HepG2 (cell line): Measurements from ENCODE around the gene LST1. TPM values are rescaled to one million over a fixed set of nuclear protein-coding genes. Genes with fewer than 3 reads are reported as not detected.
A peak's percentile ranks its signal among the peaks of the same experiment; 100 is the strongest.

Experiments
- IRX3 ChIP-seq: sonication (generic); formaldehyde crosslinking; IDR thresholded peaks from 2 replicates; pipeline ENCODE4 v1.8.1; 2023; ENCODE audit warnings: mild to moderate bottlenecking, low read depth, missing genetic modification reagents, borderline replicate concordance
- MAF1 ChIP-seq: sonication (generic); formaldehyde crosslinking; IDR thresholded peaks from 2 replicates; pipeline ENCODE4 v1.5.0; 2020; ENCODE audit warnings: missing genetic modification reagents, borderline replicate concordance
- SNAPC4 ChIP-seq: sonication (generic); formaldehyde crosslinking; IDR thresholded peaks from 2 replicates; pipeline ENCODE4 v1.4.0; 2020; ENCODE audit warnings: mild to moderate bottlenecking, missing genetic modification reagents
- SP4 ChIP-seq: sonication (generic); formaldehyde crosslinking; IDR thresholded peaks from 2 replicates; pipeline ENCODE4 v1.8.1; 2023; ENCODE audit warnings: mild to moderate bottlenecking, missing genetic modification reagents
- ZNF382 ChIP-seq: sonication (generic); formaldehyde crosslinking; IDR thresholded peaks from 2 replicates; pipeline ENCODE4 v1.5.0; 2020; ENCODE audit warnings: missing genetic modification reagents, mild to moderate bottlenecking, borderline replicate concordance
- polyA plus RNA-seq, 8 experiments: library from polyadenylated mRNA; depleted of rRNA in 3 of 8; stranded (reverse) in 7 of 8; unstranded in 1 of 8; fragments of >200 nt; fragmentation: Illumina TruSeq in 4 of 8; extraction: Trizol in 4 of 8; gene quantifications; 2 replicates each; pipeline versions ENCODE4 v1.2.1 to v1.2.3, GENCODE V29; 2011 to 2016; ENCODE audit warnings: low read depth in 4 of 8, missing spikeins in 1 of 8, mixed read lengths in 1 of 8; ENCODE audit not compliant: insufficient read depth in 1 of 8
- total RNA-seq, 5 experiments: library from RNA; depleted of rRNA; stranded (reverse); fragments of >200 nt; fragmentation: Illumina TruSeq; extraction: Trizol; gene quantifications; 2 replicates each; pipeline ENCODE4 v1.2.3, GENCODE V29; 2016; ENCODE audit warnings: low read depth in 1 of 5
- TF ChIP-seq, protein P1 (sequence below): sonication (generic); formaldehyde crosslinking; IDR thresholded peaks from 2 replicates; pipeline ENCODE4 v1.4.0; 2020; ENCODE audit warnings: missing genetic modification reagents
- TF ChIP-seq, protein P2 (sequence below): sonication (generic); formaldehyde crosslinking; IDR thresholded peaks from 2 replicates; pipeline ENCODE4 v1.4.0; 2020; ENCODE audit warnings: missing genetic modification reagents, borderline replicate concordance
- TF ChIP-seq, protein P3 (sequence below): IDR thresholded peaks from 2 replicates; pipeline ENCODE4 v1.6.1; 2012; ENCODE audit warnings: inconsistent platforms
- TF ChIP-seq, protein P4 (sequence below), 2 experiments: IDR thresholded peaks; 2 replicates each; pipeline ENCODE4 v1.6.1; 2011 to 2012; ENCODE audit warnings: low read length in 2 of 2, borderline replicate concordance in 1 of 2, low read depth in 1 of 2, mild to moderate bottlenecking in 1 of 2, moderate library complexity in 1 of 2

LST1 gene
- total and polyA plus RNA-seq, 2 of the 13 experiments (the other 11 are each of a cell fraction or from before 2014, with no cell fraction given) = not detected

DNA sequence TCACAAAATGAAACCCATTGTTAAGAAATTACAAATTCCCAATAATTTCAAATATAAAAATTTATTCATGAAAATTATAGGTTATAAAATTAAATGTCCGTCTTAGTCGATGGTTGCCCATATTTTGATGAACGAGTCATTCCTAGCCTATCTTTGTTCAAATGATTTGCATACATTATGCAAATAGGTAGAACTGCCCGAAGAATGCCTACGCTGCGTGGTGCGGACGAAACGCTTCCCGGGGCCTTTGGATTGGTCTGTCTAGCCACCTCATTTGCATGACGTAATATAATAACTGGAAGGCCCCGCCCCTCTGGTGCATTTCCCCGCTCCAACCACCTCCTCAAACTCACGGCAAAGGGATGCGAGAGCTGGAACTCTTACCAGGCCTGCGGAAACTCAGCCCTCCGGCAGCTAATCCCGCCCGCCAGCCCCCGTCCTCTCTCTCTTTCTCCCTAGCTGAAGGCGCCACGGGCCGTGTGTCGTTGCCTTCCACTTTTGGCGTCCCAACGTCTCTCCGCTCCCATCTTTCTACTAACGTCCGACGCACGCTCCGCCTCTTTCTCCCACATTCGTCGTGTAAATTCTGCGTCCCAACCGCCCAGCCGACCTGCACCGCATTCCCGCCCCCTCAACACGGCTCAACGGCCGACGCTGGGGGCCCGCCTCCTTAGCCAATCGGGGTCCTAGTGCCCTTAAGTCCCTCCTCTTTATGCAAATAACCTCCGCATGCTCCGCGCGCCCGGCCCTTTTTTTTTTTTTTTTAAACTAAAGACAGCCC is 33.9 kb downstream of the LST1 start (continued):
- TF ChIP-seq, protein P1, sequence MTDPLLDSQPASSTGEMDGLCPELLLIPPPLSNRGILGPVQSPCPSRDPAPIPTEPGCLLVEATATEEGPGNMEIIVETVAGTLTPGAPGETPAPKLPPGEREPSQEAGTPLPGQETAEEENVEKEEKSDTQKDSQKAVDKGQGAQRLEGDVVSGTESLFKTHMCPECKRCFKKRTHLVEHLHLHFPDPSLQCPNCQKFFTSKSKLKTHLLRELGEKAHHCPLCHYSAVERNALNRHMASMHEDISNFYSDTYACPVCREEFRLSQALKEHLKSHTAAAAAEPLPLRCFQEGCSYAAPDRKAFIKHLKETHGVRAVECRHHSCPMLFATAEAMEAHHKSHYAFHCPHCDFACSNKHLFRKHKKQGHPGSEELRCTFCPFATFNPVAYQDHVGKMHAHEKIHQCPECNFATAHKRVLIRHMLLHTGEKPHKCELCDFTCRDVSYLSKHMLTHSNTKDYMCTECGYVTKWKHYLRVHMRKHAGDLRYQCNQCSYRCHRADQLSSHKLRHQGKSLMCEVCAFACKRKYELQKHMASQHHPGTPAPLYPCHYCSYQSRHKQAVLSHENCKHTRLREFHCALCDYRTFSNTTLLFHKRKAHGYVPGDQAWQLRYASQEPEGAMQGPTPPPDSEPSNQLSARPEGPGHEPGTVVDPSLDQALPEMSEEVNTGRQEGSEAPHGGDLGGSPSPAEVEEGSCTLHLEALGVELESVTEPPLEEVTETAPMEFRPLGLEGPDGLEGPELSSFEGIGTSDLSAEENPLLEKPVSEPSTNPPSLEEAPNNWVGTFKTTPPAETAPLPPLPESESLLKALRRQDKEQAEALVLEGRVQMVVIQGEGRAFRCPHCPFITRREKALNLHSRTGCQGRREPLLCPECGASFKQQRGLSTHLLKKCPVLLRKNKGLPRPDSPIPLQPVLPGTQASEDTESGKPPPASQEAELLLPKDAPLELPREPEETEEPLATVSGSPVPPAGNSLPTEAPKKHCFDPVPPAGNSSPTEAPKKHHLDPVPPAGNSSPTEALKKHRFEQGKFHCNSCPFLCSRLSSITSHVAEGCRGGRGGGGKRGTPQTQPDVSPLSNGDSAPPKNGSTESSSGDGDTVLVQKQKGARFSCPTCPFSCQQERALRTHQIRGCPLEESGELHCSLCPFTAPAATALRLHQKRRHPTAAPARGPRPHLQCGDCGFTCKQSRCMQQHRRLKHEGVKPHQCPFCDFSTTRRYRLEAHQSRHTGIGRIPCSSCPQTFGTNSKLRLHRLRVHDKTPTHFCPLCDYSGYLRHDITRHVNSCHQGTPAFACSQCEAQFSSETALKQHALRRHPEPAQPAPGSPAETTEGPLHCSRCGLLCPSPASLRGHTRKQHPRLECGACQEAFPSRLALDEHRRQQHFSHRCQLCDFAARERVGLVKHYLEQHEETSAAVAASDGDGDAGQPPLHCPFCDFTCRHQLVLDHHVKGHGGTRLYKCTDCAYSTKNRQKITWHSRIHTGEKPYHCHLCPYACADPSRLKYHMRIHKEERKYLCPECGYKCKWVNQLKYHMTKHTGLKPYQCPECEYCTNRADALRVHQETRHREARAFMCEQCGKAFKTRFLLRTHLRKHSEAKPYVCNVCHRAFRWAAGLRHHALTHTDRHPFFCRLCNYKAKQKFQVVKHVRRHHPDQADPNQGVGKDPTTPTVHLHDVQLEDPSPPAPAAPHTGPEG (CRISPR knock-in tag) = peak; percentile 74
- TF ChIP-seq, protein P2, sequence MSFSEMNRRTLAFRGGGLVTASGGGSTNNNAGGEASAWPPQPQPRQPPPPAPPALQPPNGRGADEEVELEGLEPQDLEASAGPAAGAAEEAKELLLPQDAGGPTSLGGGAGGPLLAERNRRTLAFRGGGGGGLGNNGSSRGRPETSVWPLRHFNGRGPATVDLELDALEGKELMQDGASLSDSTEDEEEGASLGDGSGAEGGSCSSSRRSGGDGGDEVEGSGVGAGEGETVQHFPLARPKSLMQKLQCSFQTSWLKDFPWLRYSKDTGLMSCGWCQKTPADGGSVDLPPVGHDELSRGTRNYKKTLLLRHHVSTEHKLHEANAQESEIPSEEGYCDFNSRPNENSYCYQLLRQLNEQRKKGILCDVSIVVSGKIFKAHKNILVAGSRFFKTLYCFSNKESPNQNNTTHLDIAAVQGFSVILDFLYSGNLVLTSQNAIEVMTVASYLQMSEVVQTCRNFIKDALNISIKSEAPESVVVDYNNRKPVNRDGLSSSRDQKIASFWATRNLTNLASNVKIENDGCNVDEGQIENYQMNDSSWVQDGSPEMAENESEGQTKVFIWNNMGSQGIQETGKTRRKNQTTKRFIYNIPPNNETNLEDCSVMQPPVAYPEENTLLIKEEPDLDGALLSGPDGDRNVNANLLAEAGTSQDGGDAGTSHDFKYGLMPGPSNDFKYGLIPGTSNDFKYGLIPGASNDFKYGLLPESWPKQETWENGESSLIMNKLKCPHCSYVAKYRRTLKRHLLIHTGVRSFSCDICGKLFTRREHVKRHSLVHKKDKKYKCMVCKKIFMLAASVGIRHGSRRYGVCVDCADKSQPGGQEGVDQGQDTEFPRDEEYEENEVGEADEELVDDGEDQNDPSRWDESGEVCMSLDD (CRISPR knock-in tag) = no peak
- TF ChIP-seq IRX3 (CRISPR knock-in tag) (peak; percentile 92), SNAPC4 (CRISPR knock-in tag) (peak; percentile 99), ZNF382 (CRISPR knock-in tag) (no peak), SP4 (CRISPR knock-in tag) (peak; percentile 97), MAF1 (CRISPR knock-in tag) (peak; percentile 71; the same call in 1 of the 2 replicates)
- TF ChIP-seq, protein P3, sequence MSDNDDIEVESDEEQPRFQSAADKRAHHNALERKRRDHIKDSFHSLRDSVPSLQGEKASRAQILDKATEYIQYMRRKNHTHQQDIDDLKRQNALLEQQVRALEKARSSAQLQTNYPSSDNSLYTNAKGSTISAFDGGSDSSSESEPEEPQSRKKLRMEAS = peak; percentile 97
- TF ChIP-seq, protein P4, sequence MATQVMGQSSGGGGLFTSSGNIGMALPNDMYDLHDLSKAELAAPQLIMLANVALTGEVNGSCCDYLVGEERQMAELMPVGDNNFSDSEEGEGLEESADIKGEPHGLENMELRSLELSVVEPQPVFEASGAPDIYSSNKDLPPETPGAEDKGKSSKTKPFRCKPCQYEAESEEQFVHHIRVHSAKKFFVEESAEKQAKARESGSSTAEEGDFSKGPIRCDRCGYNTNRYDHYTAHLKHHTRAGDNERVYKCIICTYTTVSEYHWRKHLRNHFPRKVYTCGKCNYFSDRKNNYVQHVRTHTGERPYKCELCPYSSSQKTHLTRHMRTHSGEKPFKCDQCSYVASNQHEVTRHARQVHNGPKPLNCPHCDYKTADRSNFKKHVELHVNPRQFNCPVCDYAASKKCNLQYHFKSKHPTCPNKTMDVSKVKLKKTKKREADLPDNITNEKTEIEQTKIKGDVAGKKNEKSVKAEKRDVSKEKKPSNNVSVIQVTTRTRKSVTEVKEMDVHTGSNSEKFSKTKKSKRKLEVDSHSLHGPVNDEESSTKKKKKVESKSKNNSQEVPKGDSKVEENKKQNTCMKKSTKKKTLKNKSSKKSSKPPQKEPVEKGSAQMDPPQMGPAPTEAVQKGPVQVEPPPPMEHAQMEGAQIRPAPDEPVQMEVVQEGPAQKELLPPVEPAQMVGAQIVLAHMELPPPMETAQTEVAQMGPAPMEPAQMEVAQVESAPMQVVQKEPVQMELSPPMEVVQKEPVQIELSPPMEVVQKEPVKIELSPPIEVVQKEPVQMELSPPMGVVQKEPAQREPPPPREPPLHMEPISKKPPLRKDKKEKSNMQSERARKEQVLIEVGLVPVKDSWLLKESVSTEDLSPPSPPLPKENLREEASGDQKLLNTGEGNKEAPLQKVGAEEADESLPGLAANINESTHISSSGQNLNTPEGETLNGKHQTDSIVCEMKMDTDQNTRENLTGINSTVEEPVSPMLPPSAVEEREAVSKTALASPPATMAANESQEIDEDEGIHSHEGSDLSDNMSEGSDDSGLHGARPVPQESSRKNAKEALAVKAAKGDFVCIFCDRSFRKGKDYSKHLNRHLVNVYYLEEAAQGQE (IDR thresholded peaks at IDR 0.05; ENCODE audit: borderline replicate concordance in 1 of 2, low read depth in 1 of 2, low read length in 2 of 2) = no peak
